H1 (cell line): ENCODE results near the gene NOC3L. TPM values are rescaled to one million over a fixed set of nuclear protein-coding genes. Genes with fewer than 3 reads are reported as not detected.

Experiments
- CTCF ChIA-PET: fragments of 300-600 bp; sonication (Branson Sonifier 250); formaldehyde crosslinking; loops from one replicate; lab custom pipeline; 2021; ENCODE audit not compliant: partially characterized antibody; lab: Charles Lee
- POLR2A ChIA-PET: fragments of 300-600 bp; sonication (Branson Sonifier 250); formaldehyde crosslinking; loops from one replicate; lab custom pipeline; 2021; ENCODE audit warnings: inconsistent platforms; ENCODE audit not compliant: partially characterized antibody; lab: Charles Lee
- DNase-seq, 2 experiments: peaks; one replicate each; pipeline versions ENCODE4 v3.0.0 to v3.0.0-alpha.2; 2010 to 2022; ENCODE audit warnings: low spot score in 2 of 2, low read depth in 1 of 2, mixed read lengths in 1 of 2
- FAIRE-seq: peaks from 2 replicates; lab custom pipeline; 2011; peaks lifted over from hg19 to GRCh38; lab: Jason Lieb, UNC
- H2AFZ ChIP-seq: 2 replicates; pipeline ENCODE4 v1.8.1; 2012; ENCODE audit warnings: low read length, inconsistent platforms
- H2AK5ac ChIP-seq: 2 replicates; pipeline ENCODE4 v1.6.1; 2013; ENCODE audit warnings: low read depth, low read length
- H2BK120ac ChIP-seq: replicated peaks from 2 replicates; pipeline ENCODE3; 2013; ENCODE audit warnings: low read depth, low read length, inconsistent platforms
- H2BK12ac ChIP-seq: 2 replicates; pipeline ENCODE4 v1.6.1; 2013; ENCODE audit warnings: low read depth, low read length
- H2BK15ac ChIP-seq: 2 replicates; pipeline ENCODE4 v1.6.1; 2013; ENCODE audit warnings: low read length
- H2BK20ac ChIP-seq: 2 replicates; pipeline ENCODE4 v1.6.1; 2013; ENCODE audit warnings: low read length
- H2BK5ac ChIP-seq: 2 replicates; pipeline ENCODE4 v1.6.1; 2013; ENCODE audit warnings: low read depth, low read length
- H3K14ac ChIP-seq: 2 replicates; pipeline ENCODE4 v1.6.1; 2013; ENCODE audit warnings: inconsistent platforms; ENCODE audit not compliant: insufficient read length
- H3K18ac ChIP-seq: 2 replicates; pipeline ENCODE4 v1.6.1; 2013; ENCODE audit warnings: low read length; ENCODE audit errors: extremely low read depth
- H3K23ac ChIP-seq: 2 replicates; pipeline ENCODE4 v1.6.1; 2013; ENCODE audit warnings: inconsistent platforms; ENCODE audit not compliant: insufficient read length
- H3K23me2 ChIP-seq: 2 replicates; pipeline ENCODE4 v1.6.1; 2013; ENCODE audit warnings: low read depth, low read length
- H3K27ac ChIP-seq: 2 replicates; pipeline ENCODE4 v1.6.1; 2011; ENCODE audit warnings: low read depth, low read length, inconsistent platforms
- H3K27me3 ChIP-seq, 4 experiments: replicated peaks in 1 of 4; 1 replicate in 1 of 4; 2 replicates in 3 of 4; pipeline versions ENCODE4 v1.6.1 to v1.8.1; 2011 to 2013; ENCODE audit warnings: low read length in 3 of 4, mild to moderate bottlenecking in 3 of 4, inconsistent platforms in 2 of 4, mixed read lengths in 2 of 4, moderate library complexity in 1 of 4; ENCODE audit not compliant: control insufficient read depth in 3 of 4, insufficient read depth in 3 of 4; ENCODE audit errors: extremely low read depth in 1 of 4
- H3K36me3 ChIP-seq, 4 experiments: 2 replicates each; pipeline versions ENCODE4 v1.6.1 to v1.8.1; 2011 to 2013; ENCODE audit warnings: mild to moderate bottlenecking in 4 of 4, low read length in 3 of 4, moderate library complexity in 2 of 4, control low read depth in 1 of 4, inconsistent platforms in 1 of 4; ENCODE audit not compliant: insufficient read depth in 4 of 4, control insufficient read depth in 2 of 4
- H3K4ac ChIP-seq: replicated peaks from 2 replicates; pipeline ENCODE3; 2013; ENCODE audit warnings: low read length, low read depth, mixed read lengths, inconsistent platforms; ENCODE audit not compliant: insufficient read length
- H3K4me1 ChIP-seq, 4 experiments: replicated peaks in 1 of 4; 1 replicate in 1 of 4; 2 replicates in 3 of 4; pipeline versions ENCODE4 v1.6.1 to v1.8.1; 2011 to 2013; ENCODE audit warnings: low read length in 3 of 4, inconsistent platforms in 2 of 4, mixed read lengths in 1 of 4; ENCODE audit not compliant: insufficient read depth in 4 of 4, control insufficient read depth in 3 of 4
- H3K4me2 ChIP-seq, 2 experiments: 2 replicates each; pipeline versions ENCODE4 v1.6.1 to v1.8.1; 2011 to 2013; ENCODE audit warnings: low read depth in 2 of 2, low read length in 2 of 2, control low read depth in 1 of 2, inconsistent platforms in 1 of 2, mild to moderate bottlenecking in 1 of 2; ENCODE audit not compliant: insufficient read depth in 1 of 2
- H3K4me3 ChIP-seq, 4 experiments: fragments of 200-600, 300-600 bp in 1 of 4; sonication (generic), shearing (Covaris generic), sonication (Bioruptor Twin) in 1 of 4; 2 replicates each; pipeline versions ENCODE4 v1.5.1 to v1.8.1; 2011 to 2016; ENCODE audit warnings: low read length in 4 of 4, low read depth in 3 of 4, control low read depth in 2 of 4, inconsistent platforms in 2 of 4, mild to moderate bottlenecking in 2 of 4, mixed read lengths in 1 of 4, moderate library complexity in 1 of 4; ENCODE audit not compliant: insufficient read depth in 2 of 4; ENCODE audit errors: extremely low read depth in 1 of 4
- H3K56ac ChIP-seq: replicated peaks from 2 replicates; pipeline ENCODE3; 2013; ENCODE audit warnings: low read depth, mild to moderate bottlenecking, mixed read lengths, low read length, inconsistent platforms; ENCODE audit not compliant: insufficient read length
- H3K79me1 ChIP-seq: 2 replicates; pipeline ENCODE4 v1.6.1; 2013; ENCODE audit warnings: low read depth, low read length, control low read depth
- H3K79me2 ChIP-seq, 2 experiments: 2 replicates each; pipeline versions ENCODE4 v1.6.1 to v1.8.1; 2012 to 2013; ENCODE audit warnings: low read length in 2 of 2, mild to moderate bottlenecking in 2 of 2, inconsistent platforms in 1 of 2; ENCODE audit not compliant: insufficient read depth in 2 of 2, control insufficient read depth in 1 of 2
- H3K9ac ChIP-seq, 4 experiments: replicated peaks in 1 of 4; 1 replicate in 1 of 4; 2 replicates in 3 of 4; pipeline versions ENCODE4 v1.6.1 to v1.8.1; 2011 to 2013; ENCODE audit warnings: low read depth in 3 of 4, low read length in 3 of 4, control low read depth in 2 of 4, mild to moderate bottlenecking in 2 of 4, moderate library complexity in 2 of 4, inconsistent platforms in 1 of 4; ENCODE audit errors: extremely low read depth in 1 of 4
- H3K9me3 ChIP-seq, 2 experiments: 2 replicates each; pipeline versions ENCODE4 v1.6.1 to v1.8.1; 2012 to 2013; ENCODE audit warnings: mild to moderate bottlenecking in 2 of 2, moderate library complexity in 2 of 2, control low read depth in 1 of 2, inconsistent platforms in 1 of 2, low read depth in 1 of 2, low read length in 1 of 2, mixed read lengths in 1 of 2; ENCODE audit not compliant: insufficient read depth in 2 of 2
- H4K20me1 ChIP-seq, 2 experiments: replicated peaks in 1 of 2; 2 replicates each; pipeline versions ENCODE3 to v1.8.1; 2011 to 2013; ENCODE audit warnings: inconsistent platforms in 2 of 2, low read length in 2 of 2, mild to moderate bottlenecking in 1 of 2; ENCODE audit not compliant: insufficient read depth in 2 of 2, control insufficient read depth in 1 of 2
- H4K5ac ChIP-seq: 2 replicates; pipeline ENCODE4 v1.6.1; 2013; ENCODE audit warnings: low read length, low read depth, mixed read lengths, inconsistent platforms; ENCODE audit not compliant: insufficient read length
- H4K8ac ChIP-seq: 2 replicates; pipeline ENCODE4 v1.8.0; 2013; ENCODE audit warnings: mild to moderate bottlenecking, moderate library complexity, low read length, inconsistent platforms; ENCODE audit not compliant: insufficient read depth; ENCODE audit errors: extremely low read depth
- H4K91ac ChIP-seq: replicated peaks from 2 replicates; pipeline ENCODE3; 2013; ENCODE audit warnings: low read length, mixed read lengths, inconsistent platforms; ENCODE audit not compliant: insufficient read length
- ASH2L ChIP-seq: fragments of 200-600, 300-600 bp; sonication (generic); IDR thresholded peaks from one replicate; pipeline ENCODE4 v1.7.1; 2017; ENCODE audit warnings: low read length
- ATF3 ChIP-seq: IDR thresholded peaks from 2 replicates; pipeline ENCODE4 v1.6.1; 2011; ENCODE audit warnings: low read depth, mild to moderate bottlenecking, low read length; ENCODE audit not compliant: insufficient read depth
- CTCF ChIP-seq, 3 experiments: IDR thresholded peaks; 1 replicate in 2 of 3; 2 replicates in 1 of 3; pipeline versions ENCODE4 v1.5.1 to v1.6.1; 2011; ENCODE audit warnings: low read length in 3 of 3, mild to moderate bottlenecking in 3 of 3, inconsistent platforms in 2 of 3, low read depth in 1 of 3, moderate library complexity in 1 of 3; ENCODE audit not compliant: insufficient read depth in 1 of 3; ENCODE audit errors: control extremely low read depth in 1 of 3
- FOSL1 ChIP-seq: IDR thresholded peaks from 2 replicates; pipeline ENCODE4 v1.6.1; 2011; ENCODE audit warnings: mild to moderate bottlenecking, low read depth, low read length, moderate library complexity; ENCODE audit not compliant: insufficient read depth
- RAD21 ChIP-seq, 2 experiments: IDR thresholded peaks in 1 of 2; conservative IDR thresholded peaks in 1 of 2; 2 replicates each; pipeline ENCODE4 v1.6.1; 2011; ENCODE audit warnings: low read depth in 2 of 2, low read length in 2 of 2, improper control_type of control experiment in 1 of 2, inconsistent platforms in 1 of 2, mild to moderate bottlenecking in 1 of 2, moderate library complexity in 1 of 2
- TEAD4 ChIP-seq: IDR thresholded peaks from 2 replicates; pipeline ENCODE4 v1.6.1; 2012; ENCODE audit warnings: low read depth, low read length, inconsistent platforms, mixed read lengths
- WGBS, 2 experiments: shearing (Covaris generic) in 1 of 2; methylation state at CpG; one replicate each; pipeline versions ENCODE4 v1.1.6 to v1.1.7; 2013 to 2015; ENCODE audit warnings: low lambda C conversion rate in 2 of 2, mixed read lengths in 2 of 2, inconsistent platforms in 1 of 2, low coverage in 1 of 2, missing lambda C conversion rate in 1 of 2; ENCODE audit not compliant: insufficient replicate concordance in 2 of 2, insufficient coverage in 1 of 2, insufficient read length in 1 of 2; ENCODE audit errors: extremely low coverage in 1 of 2, missing lambda C conversion rate in 1 of 2; 5-methylcytosine and 5-hydroxymethylcytosine counted together
- polyA plus RNA-seq, 7 experiments: library from polyadenylated mRNA; depleted of rRNA in 3 of 7; stranded (reverse) in 5 of 7; unstranded in 2 of 7; fragments of >200 nt in 5 of 7; fragments of 200-250 nt in 2 of 7; gene quantifications; 1 replicate in 5 of 7; 2 replicates in 1 of 7; 4 replicates in 1 of 7; pipeline versions ENCODE4 v1.2.1 to v1.2.3, GENCODE V29; 2011 to 2013; ENCODE audit warnings: missing spikeins in 2 of 7, mixed read lengths in 2 of 7
- total RNA-seq: library from RNA; stranded (reverse); fragmentation: NEBNext Ultra II Directional; extraction: Animal tissue kit (Norgen Biotek cat#: 25700); gene quantifications from 2 replicates; pipeline ENCODE4 v1.2.1, GENCODE V29; 2021

The NOC3L gene
- total and polyA plus RNA-seq, 2 of the 8 experiments (the other 6 are each of a cell fraction or from before 2014, with no cell fraction given), result 7.1 to 39.1 TPM

DNA sequence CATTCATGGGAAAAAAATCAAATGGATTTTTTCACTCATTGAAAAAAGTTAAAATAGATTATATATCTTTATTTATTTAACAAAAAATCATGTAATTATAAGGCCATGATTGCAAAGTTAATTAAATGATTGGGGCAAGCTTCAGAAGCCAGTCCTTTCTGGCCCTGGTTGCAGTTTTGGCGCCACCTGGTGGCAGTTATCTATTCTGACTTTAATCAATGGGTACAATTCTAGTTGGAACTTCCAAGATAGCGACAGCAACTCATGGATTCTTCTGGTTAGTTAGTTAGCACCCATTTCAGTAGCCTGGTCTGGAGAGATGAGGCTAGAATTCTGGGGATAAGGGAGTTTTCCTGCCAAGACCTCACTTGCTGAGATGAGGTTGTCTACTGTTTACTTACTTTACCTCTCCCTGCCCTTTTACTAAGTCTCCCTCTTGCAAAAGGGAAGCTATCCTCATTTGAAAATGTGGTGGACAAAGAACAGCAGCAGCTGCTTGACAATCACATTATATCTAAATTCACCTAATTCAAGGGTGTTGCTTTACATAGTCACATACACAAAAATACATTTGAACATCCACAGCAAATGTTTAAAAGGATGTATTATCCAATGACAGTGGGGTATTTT is 42.3 kb downstream of the NOC3L start:
- no peak overlapping the region for H3K27ac ChIP-seq
- no peak overlapping the region for H2BK120ac ChIP-seq
- no peaks in the 10 kb centered on the region for H3K9me3 ChIP-seq
- no peak overlapping the region for H2BK15ac ChIP-seq
- POLR2A ChIA-PET, result interaction anchor here (0.5 to 1.3 kb wide), 4 partner anchors 10 to 49 kb away, joined by 3 read pairs; no protein-coding TSS in a partner anchor
- no peak overlapping the region for H4K91ac ChIP-seq
- no peak overlapping the region for H3K9ac ChIP-seq
- no peak overlapping the region for H3K14ac ChIP-seq
- no peaks in the 10 kb centered on the region for H3K27me3 ChIP-seq
- no peak overlapping the region for H3K4me3 ChIP-seq
- no peaks in the 10 kb centered on the region for H3K23me2 ChIP-seq
- DNase-seq (peak; percentile 41 to 83), FAIRE-seq (no peak)
- no peak overlapping the region for H2AK5ac ChIP-seq
- no peak overlapping the region for H3K23ac ChIP-seq
- no peak overlapping the region for H4K8ac ChIP-seq
- TF ChIP-seq TEAD4 (peak; percentile 59), RAD21 (IDR thresholded peaks at IDR 0.05 in 1 of 2, conservative IDR thresholded peaks at IDR 0.05 in 1 of 2; ENCODE audit: low read depth in 2 of 2, low read length in 2 of 2) (peak; percentile 83), CTCF (IDR thresholded peaks at IDR 0.05; ENCODE audit: control extremely low read depth in 1 of 3, insufficient read depth in 1 of 3, low read depth in 1 of 3, low read length in 3 of 3) (peak; percentile 33 to 79 (median 68)), ATF3 (no peak), ASH2L (no peak), FOSL1 (no peak)
- TF ChIP-seq, all 59 proteins: peak for 3
- no peak overlapping the region for H3K4me2 ChIP-seq
- H3K79me2 ChIP-seq, result no peaks in the 10 kb centered on the region
- no peaks in the 10 kb centered on the region for H3K79me1 ChIP-seq
- no peak overlapping the region for H2BK12ac ChIP-seq
- H2BK20ac ChIP-seq, result no peak overlapping the region
- no peak overlapping the region for H3K56ac ChIP-seq
- H3K36me3 ChIP-seq, result peaks cover 0 to 6% (median 1%) of the 10 kb centered on the region in 4 experiments; a peak in 3 of 8 replicates
- H2AFZ ChIP-seq, result no peak overlapping the region
- peaks cover 0 to 2% (median 0%) of the 10 kb centered on the region in 4 experiments; a peak in 1 of 7 replicates for H3K4me1 ChIP-seq
- no peak overlapping the region for H3K4ac ChIP-seq
- no peak overlapping the region for H2BK5ac ChIP-seq
- WGBS, 2 experiments, result 30% methylated on average over 2 of the region's 2 CpGs; no CpG with 5 or more reads in 1 of the 2 experiments
- peaks cover 0 to 1% of the 10 kb centered on the region in 2 experiments for H4K20me1 ChIP-seq
- H3K18ac ChIP-seq, result no peak overlapping the region
- CTCF ChIA-PET, result interaction anchor here (0.6 to 4.5 kb wide), 51 partner anchors 8 to 809 kb away, joined by 3 to 48 read pairs (median 4); partner anchors contain the start of gene NOC3L
- H4K5ac ChIP-seq, result no peak overlapping the region
